HFF-Myc (cell line): ENCODE data around the gene ECPAS.

Source experiments
- DNase-seq: peaks from one replicate; pipeline ENCODE4 v3.0.0-alpha.2; 2011; ENCODE audit warnings: low read depth; ENCODE audit errors: extremely low read depth
- H3K4me3 ChIP-seq: replicated peaks from 2 replicates; pipeline ENCODE4 v1.5.1; 2011; ENCODE audit warnings: low read depth, mild to moderate bottlenecking, control low read depth, low read length
- CTCF ChIP-seq: IDR thresholded peaks from 2 replicates; pipeline ENCODE4 v1.5.1; 2012; ENCODE audit warnings: mild to moderate bottlenecking, low read depth, low read length, control low read depth; ENCODE audit errors: missing control alignments

ECPAS gene

DNA sequence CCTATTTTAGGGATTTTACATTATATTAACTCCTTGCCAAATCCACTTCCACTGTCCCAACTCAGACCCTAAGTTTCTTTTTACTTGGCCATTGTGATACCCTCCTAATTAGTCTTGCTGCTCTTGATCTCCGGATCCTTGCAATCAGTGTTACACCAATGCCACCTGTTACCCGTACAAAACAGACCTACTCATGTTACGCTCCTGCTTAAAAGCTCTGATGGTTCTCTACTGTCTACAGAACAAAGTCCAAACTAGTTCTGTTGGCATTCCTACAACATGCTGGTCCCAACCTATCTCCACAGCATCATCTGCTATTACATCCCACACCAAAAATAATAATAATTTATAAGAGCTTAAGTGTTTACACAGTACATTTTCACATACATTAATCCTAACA is 9.8 kb downstream of the ECPAS start:
- no peak for TF ChIP-seq CTCF
- H3K4me3 ChIP-seq: no peak overlapping the region
- no peak for DNase-seq

DNA sequence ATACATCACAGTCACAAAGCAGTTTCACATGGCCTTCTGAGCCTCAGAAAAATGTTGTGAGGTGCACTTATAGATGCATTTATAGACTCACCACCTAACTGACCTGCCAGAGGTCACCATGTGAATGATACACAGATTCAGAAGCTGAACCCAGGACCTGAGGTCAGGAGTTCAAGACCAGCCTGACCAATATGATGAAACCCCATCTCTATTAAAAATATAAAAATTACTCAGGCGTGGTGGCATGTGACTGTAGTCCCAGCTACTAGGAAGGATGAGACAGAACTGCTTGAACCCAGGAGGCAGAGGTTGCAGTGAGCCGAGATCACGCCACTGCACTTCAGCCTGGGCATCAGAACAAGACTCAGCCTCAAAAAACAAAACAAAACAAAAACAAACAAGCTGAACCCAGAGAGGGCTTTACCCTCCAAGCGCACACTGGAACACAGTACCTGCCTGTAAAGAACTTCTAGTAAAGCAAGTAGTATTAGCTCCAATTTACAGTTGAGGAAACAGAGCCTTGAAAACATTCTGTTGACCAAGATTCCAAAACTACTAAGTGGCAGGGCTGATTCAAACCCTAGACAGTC is 16.3 kb downstream of the ECPAS start:
- no peak for TF ChIP-seq CTCF
- no peak for DNase-seq
- no peak overlapping the region for H3K4me3 ChIP-seq

DNA sequence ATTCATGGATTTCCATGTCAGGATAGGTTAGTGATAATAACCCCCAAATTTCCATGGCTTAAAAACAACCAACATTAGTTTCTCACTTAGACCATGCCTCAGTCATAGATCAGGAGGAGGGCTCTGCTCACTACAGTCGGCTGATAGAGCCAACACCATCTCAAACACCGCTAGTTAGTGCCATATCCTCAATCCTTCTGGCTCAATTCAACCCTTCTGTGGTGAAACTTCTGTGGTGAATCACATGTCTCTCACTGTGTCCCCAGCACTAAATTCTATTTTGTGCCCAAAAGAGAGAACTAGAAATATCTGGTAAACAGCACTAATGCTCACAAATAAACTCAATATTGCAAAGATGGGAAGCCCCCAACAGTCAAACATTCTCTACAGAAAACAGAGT is 21.1 kb downstream of the ECPAS start:
- TF ChIP-seq CTCF: no peak
- no peak for DNase-seq
- H3K4me3 ChIP-seq: no peak overlapping the region

DNA sequence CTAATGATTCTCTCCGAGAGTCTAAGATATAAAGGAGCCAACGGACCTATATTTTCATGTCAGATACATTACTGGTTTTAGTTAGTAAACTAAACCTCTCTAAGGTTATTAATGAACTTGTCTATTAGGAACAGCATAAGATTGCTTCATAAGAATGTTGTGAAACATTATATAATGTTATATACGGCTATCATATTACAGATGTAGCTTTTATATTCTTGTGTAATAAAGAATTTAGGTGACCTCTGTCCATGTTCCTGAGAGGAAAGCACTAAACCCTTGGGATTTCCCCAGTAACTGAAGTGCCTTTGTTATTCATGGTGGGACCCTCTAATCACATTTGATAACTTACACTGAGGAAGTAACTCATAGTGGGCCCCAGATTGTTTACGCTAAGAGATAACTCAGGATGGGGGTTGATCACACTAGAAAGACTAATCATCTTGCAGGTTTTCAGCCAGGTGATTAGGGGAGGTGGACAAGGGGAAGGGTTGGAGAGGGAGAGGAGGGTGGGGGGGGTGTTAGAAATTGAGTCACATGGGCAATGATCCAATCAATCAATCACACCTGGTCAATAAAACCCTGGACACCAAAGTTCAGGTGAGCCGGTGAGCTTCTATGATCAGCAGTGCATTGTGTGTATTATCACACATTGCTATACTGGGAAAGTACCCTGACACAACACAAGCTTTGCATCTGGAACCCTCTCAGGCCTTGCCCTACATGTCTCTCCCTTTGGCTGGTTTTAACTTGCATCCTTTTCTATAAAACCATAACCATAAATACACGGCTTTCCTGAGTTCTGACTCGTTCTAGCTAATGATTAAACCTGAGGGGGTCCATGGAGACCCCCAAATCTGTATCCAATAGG is 25.8 kb downstream of the ECPAS start:
- no peak overlapping the region for H3K4me3 ChIP-seq
- DNase-seq: no peak
- no peak for TF ChIP-seq CTCF

DNA sequence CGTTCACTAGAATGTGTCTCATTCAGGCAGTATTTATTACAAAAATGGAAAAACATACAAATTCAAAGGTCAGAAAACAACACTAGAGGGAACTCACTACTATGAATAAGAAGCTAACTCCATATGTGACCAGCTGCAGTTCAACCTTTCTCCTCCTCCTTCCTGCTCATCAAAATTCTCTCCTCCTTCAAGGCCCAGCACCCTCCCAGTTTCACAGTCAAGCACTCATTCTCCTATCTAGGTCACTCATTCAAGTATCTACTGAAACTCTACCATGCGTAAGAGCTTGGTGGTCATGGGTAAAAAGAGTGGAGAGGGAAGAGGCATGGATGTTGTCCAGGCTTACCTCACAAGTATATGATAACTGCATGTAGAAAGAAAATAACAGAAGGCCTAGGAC is 27.7 kb downstream of the ECPAS start:
- no peak for DNase-seq
- no peak overlapping the region for H3K4me3 ChIP-seq
- no peak for TF ChIP-seq CTCF

GRCh38 chr9:111455638-111456037 is 28.5 kb downstream of the ECPAS start:
- no peak for TF ChIP-seq CTCF
- no peak overlapping the region for H3K4me3 ChIP-seq
- no peak for DNase-seq
